ENCODE results near the gene NTNG1.

NTNG1 gene

DNA sequence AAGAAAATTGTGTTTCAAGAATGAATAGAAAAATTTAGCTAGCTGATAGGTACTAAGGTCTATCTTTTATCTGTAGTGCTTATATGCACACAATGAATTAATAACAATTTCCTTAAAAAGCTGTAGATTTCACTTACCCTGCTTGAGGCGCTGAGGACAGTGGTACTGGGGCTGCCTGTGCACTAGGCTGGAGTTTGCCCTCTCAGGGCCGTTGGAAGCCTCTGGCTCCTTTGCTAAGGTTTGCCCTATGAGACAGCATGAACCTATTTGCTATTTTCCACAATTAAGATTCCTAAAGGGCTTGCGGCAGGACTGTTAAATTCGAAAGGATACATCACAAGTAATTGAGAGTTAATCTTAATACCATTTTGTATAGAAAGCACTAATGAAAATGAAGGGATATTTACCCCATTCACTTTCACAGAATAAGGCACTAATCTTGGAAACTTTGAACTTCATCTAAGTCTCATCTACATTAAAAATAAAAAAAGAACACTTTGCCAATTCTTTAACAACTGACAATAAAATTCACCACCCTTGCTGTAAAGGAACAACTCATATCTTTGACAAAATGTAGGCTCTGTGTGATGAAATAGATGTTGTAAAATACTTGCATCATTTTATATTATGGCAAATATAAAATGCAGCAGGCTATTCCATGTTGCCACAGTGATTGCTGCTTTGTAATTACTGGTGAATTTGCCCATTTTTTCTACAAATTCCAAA, 293.0 kb downstream of the NTNG1 start:
- TF ChIP-seq, protein P1, sequence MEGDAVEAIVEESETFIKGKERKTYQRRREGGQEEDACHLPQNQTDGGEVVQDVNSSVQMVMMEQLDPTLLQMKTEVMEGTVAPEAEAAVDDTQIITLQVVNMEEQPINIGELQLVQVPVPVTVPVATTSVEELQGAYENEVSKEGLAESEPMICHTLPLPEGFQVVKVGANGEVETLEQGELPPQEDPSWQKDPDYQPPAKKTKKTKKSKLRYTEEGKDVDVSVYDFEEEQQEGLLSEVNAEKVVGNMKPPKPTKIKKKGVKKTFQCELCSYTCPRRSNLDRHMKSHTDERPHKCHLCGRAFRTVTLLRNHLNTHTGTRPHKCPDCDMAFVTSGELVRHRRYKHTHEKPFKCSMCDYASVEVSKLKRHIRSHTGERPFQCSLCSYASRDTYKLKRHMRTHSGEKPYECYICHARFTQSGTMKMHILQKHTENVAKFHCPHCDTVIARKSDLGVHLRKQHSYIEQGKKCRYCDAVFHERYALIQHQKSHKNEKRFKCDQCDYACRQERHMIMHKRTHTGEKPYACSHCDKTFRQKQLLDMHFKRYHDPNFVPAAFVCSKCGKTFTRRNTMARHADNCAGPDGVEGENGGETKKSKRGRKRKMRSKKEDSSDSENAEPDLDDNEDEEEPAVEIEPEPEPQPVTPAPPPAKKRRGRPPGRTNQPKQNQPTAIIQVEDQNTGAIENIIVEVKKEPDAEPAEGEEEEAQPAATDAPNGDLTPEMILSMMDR (IDR thresholded peaks at IDR 0.05; ENCODE audit: low read depth, low read length, missing control alignments), result no peak
- DNase-seq (ENCODE audit: low read depth), result no peak
- no peak overlapping the region for H3K4me3 ChIP-seq (ENCODE audit: low read depth, low read length)

DNA sequence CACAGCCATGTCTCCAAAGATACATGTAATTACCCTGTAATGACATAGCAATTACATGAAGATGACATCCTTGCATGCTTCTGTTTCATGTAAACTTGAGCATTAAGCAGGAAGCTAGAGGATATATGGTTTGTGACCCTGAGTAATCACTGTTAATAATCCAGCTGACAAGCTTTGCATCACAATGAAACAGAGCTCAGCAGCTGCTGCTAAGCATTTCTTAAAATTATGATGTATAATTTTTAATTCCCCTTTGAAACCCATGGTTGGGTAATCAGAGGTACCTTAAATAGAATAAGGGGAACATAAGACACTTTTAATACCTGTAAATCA, 293.5 kb downstream of the NTNG1 start:
- TF ChIP-seq, protein P1 (IDR thresholded peaks at IDR 0.05; ENCODE audit: low read depth, low read length, missing control alignments), result no peak
- DNase-seq (ENCODE audit: low read depth), result no peak
- H3K4me3 ChIP-seq (ENCODE audit: low read depth, low read length), result no peak overlapping the region

DNA sequence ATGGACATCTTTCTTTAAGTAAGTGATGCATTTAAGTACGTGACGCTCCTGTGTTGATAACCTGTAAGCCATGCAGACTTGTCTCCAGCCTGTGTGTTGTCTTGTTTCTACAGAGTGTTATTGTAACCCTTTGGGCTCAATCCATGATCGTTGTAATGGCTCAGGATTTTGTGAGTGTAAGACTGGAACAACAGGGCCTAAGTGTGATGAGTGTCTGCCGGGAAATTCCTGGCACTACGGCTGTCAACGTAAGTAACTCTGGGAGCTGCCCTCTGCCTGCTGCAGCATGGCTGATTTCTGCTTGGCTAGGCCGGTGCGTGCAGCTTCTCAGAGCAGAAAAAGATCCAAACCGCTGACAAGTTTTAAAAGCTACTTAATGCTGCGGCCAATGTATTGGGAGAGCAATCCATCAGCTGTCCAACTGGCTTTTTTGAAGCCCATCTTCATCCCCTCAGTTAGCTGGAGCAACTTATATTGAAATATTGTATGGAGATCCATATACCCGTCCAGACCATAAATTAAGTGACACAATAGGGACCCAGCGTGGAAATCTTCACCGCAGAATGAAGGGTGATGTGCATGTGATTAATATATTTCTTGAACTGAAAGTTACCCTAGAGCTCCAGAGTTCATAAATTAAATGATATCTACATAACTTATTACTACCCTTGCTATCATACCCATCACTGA, 295.9 kb downstream of the NTNG1 start:
- no peak overlapping the region for H3K4me3 ChIP-seq (ENCODE audit: low read depth, low read length)
- TF ChIP-seq, protein P1 (IDR thresholded peaks at IDR 0.05; ENCODE audit: low read depth, low read length, missing control alignments), result no peak
- no peak for DNase-seq (ENCODE audit: low read depth)

DNA sequence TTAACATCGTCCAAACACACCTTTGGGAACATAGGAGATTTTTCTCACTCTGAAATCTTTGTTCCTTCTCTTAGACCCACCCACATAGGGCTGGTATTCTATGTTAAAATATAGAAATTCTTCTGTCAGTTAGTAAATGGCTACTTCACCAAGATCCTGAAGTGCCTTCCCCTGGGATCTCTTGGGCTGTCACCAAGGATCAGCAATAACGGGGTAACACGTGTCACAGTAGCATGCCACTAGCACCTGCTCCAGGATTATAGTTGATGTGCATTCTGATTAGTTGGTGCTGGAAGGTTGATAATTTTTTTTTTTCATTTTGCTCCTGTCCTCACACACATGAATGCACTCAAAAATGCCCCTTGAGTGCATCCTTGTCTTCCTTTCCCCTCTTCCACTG, 298.7 kb downstream of the NTNG1 start:
- DNase-seq (ENCODE audit: low read depth), result no peak
- no peak overlapping the region for H3K4me3 ChIP-seq (ENCODE audit: low read depth, low read length)
- TF ChIP-seq, protein P1 (IDR thresholded peaks at IDR 0.05; ENCODE audit: low read depth, low read length, missing control alignments), result no peak

DNA sequence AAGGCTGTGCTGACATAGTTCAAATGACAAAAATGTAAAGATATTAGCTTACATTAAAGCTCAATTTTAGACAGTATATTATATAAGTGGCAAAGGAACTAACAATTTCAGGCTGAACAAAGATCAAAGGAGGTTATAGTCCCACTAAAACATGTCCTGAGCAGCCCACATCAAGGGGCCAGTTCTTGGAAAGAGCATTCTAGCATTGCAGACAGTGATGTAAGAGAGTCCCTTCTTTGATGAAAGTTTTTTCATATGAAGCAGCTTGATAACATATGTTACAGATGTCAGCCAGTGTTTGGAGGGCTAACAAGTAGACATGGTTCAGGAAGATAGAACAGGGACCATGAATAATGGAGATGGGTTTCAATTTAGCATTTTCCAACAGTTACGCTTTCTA, 301.7 kb downstream of the NTNG1 start:
- no peak overlapping the region for H3K4me3 ChIP-seq (ENCODE audit: low read depth, low read length)
- TF ChIP-seq, protein P1 (IDR thresholded peaks at IDR 0.05; ENCODE audit: low read depth, low read length, missing control alignments), result no peak
- no peak for DNase-seq (ENCODE audit: low read depth)

DNA sequence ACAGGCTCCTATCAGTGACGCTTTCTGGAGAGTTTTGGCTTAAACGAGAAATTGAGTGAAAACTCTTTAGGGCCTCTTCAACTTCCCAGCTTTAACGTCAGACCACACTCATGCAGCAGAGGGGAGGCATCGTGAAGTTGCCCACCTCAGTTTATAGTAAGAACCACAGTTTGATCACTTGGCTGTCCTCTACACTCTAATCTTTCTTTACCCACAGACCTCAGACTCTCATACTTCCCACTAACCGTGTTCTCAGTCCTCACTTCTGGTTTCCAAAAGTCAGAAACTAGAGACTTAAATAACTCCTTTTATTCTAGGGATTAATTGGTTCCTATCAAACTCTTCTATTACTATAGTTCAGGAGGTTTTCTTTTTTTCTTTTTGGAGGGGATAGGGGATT, 302.2 kb downstream of the NTNG1 start:
- DNase-seq (ENCODE audit: low read depth), result no peak
- TF ChIP-seq, protein P1 (IDR thresholded peaks at IDR 0.05; ENCODE audit: low read depth, low read length, missing control alignments), result no peak
- no peak overlapping the region for H3K4me3 ChIP-seq (ENCODE audit: low read depth, low read length)

DNA sequence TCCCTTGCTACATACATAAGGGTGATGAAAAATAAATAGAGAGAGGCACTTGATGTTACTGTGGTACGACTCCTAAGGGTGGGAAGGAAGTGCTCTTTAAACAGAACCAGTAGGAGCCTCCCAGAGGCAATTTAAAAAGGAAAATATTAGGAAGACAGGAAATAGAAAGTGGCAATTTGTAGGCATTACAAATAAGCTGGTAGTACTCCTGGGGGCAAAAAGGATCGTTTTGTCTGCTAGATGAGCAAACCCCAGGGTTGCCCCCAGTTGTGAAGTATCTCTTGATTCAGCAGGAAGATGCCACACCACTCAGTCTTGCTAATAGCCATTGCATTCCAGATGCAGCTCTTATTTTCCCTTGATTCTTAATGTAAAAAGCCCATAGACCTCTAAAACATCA, 303.0 kb downstream of the NTNG1 start:
- TF ChIP-seq, protein P1 (IDR thresholded peaks at IDR 0.05; ENCODE audit: low read depth, low read length, missing control alignments), result no peak
- DNase-seq (ENCODE audit: low read depth), result no peak
- no peak overlapping the region for H3K4me3 ChIP-seq (ENCODE audit: low read depth, low read length)

Measured in GM12864 (cell line).